ENCODE results near the gene PRKCZ. TPM values are rescaled to one million over a fixed set of nuclear protein-coding genes. Genes with fewer than 3 reads are reported as not detected.

The PRKCZ gene
- total and polyA plus RNA-seq, 9 of the 15 experiments (the other 6 are each of a cell fraction or from before 2014, with no cell fraction given): 0.07 to 3.1 (median 1.3) TPM

DNA sequence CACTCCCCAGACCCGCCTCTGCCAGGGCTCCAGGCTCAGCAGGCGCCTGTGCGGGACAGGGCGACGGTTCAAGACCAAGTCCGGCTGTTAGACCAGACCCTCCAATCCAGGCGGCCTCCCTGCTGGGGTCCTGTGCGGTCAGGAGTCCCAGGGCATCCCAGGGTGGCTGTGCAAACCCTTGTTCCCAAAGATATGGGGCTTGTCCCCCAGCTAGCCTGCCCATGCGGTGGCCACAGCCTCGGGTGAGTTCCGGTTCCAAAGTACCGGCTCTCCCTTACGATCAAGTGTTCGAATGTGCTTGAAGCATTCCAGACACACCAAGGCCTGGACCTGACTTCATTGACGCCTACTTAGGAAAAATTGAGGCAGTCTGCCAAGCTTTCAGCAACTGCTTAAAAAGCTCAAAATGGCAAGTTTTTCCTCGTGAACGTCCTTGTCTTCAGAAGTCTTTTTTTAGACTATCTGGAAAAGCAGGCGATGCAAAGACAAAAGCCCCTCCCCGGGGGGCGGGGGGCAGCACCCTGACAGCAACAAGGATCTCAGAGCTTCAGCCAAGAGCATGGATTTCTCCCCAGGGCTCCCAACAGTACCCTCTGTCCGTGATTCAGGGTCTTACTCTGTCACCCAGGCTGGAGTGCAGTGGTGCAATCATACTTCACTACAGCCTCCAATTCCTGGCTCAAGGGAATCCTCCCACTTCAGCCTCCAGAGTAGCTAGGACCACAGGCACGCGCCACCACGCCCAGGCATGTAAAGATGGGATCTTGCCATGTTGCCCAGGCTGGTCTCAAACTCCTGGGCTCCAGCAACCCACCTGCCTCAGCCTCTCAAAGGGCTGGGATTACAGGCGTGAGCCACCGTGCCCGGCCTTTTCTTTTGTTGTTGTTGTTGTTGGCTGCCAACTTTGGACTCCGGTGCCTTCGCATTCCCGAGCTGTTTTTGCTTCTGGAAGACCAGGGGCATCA is 142.1 kb downstream of the PRKCZ start:
- intact Hi-C loops (cut with micrococcal nuclease) (loop anchor here (10.0 kb wide), 1 partner anchor 352 kb away; no protein-coding TSS in a partner anchor), in situ Hi-C loops (cut with MboI) (loop anchor here (10.0 to 25.0 kb wide), 2 partner anchors 182 to 345 kb away; partner anchors contain the start of genes HES5 and PANK4)
- H3K36me3 ChIP-seq (ENCODE audit: control insufficient read depth, insufficient read depth, low read length): peaks cover 28% of the 10 kb centered on the region
- no peaks in the 10 kb centered on the region for H3K9me1 ChIP-seq (ENCODE audit: control insufficient read depth, insufficient read depth, low read length)
- DNase-seq (ENCODE audit: extremely low read depth in 1 of 4, low spot score in 3 of 4) (no peak), ATAC-seq (no peak), FAIRE-seq (no peak)
- peak overlapping the region; percentile 30 to 76; a peak in 3 of 4 replicates for H3K9ac ChIP-seq (ENCODE audit: insufficient read depth in 1 of 2, low read depth in 2 of 2, low read length in 2 of 2)
- no peak overlapping the region for H2AFZ ChIP-seq (ENCODE audit: low read depth, low read length)
- BruUV-seq (replicated peaks): no TSS peak
- H3K9me3 ChIP-seq (replicated peaks; ENCODE audit: control insufficient read depth, insufficient read depth, low read depth, low read length): no peaks in the 10 kb centered on the region
- ChIA-PET CTCF (ENCODE audit: low intra/inter-chr PET ratio) (no interaction called here), POLR2A (interaction anchor here (0.6 to 2.4 kb wide), 8 partner anchors 9 to 251 kb away, joined by 3 to 8 read pairs (median 4); no protein-coding TSS in a partner anchor)
- 73% methylated on average over 27 of the region's 30 CpGs for WGBS (ENCODE audit: insufficient coverage, low coverage, missing lambda C conversion rate)
- H3K4me1 ChIP-seq (replicated peaks in 1 of 2; ENCODE audit: control insufficient read depth in 2 of 2, insufficient read depth in 2 of 2, low read length in 2 of 2): peaks cover 29 to 88% of the 10 kb centered on the region in 2 experiments
- H3K27ac ChIP-seq (ENCODE audit: extremely low read depth, low read depth, low read length): no peak overlapping the region
- H3K4me3 ChIP-seq: no peak overlapping the region; the same call in 1 of the 2 replicates
- H3K27me3 ChIP-seq (ENCODE audit: control insufficient read depth in 2 of 2, insufficient read depth in 2 of 2, low read length in 2 of 2): no peaks in the 10 kb centered on the region
- peak overlapping the region; percentile 12; the same call in 1 of the 2 replicates for H3K4me2 ChIP-seq (ENCODE audit: insufficient read depth, low read length)
- no peaks in the 10 kb centered on the region for H4K20me1 ChIP-seq (replicated peaks; ENCODE audit: control insufficient read depth, insufficient read depth, low read length)
- 0 out of 2 replicates have a peak, but pooled peaks have one; percentile 13 for TF ChIP-seq BCOR (IDR thresholded peaks at IDR 0.05)
- no peak for TF ChIP-seq TEAD2 (tag; IDR thresholded peaks at IDR 0.05)
- peak; percentile 25; the same call in 1 of the 2 replicates for TF ChIP-seq POLR2G (IDR thresholded peaks at IDR 0.05; ENCODE audit: low read depth, low read length)
- TF ChIP-seq RBFOX2 (IDR thresholded peaks at IDR 0.05; ENCODE audit: low read depth, low read length): peak; percentile 24; the same call in 1 of the 2 replicates
- TF ChIP-seq ZNF24 (IDR thresholded peaks at IDR 0.05): no peak
- peaks cover 38% of the 10 kb centered on the region for H3K79me2 ChIP-seq (ENCODE audit: control insufficient read depth, insufficient read depth, low read length)
